Smooth muscle cell of bladder (primary cell): ENCODE results near the gene MIER2. TPM values are rescaled to one million over a fixed set of nuclear protein-coding genes. Genes with fewer than 3 reads are reported as not detected.

Experiments
- total RNA-seq: library from RNA; depleted of rRNA; stranded (reverse); fragments of >200 nt; gene quantifications from 2 replicates; pipeline ENCODE4 v1.2.3, GENCODE V29; 2014

The MIER2 gene, protein sequence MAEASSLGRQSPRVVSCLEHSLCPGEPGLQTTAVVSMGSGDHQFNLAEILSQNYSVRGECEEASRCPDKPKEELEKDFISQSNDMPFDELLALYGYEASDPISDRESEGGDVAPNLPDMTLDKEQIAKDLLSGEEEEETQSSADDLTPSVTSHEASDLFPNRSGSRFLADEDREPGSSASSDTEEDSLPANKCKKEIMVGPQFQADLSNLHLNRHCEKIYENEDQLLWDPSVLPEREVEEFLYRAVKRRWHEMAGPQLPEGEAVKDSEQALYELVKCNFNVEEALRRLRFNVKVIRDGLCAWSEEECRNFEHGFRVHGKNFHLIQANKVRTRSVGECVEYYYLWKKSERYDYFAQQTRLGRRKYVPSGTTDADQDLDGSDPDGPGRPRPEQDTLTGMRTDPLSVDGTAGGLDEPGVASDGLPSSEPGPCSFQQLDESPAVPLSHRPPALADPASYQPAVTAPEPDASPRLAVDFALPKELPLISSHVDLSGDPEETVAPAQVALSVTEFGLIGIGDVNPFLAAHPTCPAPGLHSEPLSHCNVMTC
- total RNA-seq: 16.3 and 16.6 TPM in 2 replicates

DNA sequence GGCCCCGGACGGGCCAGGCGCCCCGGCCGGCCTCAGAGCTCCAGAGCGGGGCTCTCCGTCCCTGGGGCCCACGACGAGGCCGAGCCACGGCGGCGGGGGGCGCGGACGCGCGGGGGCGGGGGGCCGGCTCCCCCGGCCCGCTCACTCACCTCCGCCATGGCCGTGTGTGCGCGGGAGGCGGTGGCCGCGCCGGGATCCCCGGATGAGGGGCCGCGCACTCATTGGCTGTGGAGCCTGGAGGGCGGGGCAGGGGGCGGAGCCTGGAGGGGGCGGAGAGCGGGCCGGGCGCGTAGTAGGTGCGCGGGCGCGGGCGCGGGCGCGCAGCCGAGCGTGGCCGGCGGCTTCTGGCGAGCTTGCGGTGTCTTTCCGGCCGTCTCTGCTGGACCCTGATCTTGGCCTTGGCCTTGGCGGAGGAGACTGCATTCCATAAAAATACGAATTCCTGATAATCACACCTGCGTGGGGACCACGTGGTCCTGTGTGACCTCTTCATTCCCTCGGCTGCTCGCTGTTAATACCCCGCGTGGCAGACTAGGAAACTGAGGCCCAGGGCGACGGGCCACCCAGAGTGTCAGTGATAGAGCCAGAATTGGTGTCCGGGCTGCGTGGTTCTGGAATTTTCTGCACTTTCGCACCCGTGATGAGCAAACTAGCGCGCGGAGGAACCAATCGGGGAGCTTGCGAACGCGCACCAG lies at the start of gene MIER2:
TSS of gene MIER2 (minus strand) at position 172 of the 695 bp plus-strand sequence. CDS start at position 158, 14 bp downstream.

DNA sequence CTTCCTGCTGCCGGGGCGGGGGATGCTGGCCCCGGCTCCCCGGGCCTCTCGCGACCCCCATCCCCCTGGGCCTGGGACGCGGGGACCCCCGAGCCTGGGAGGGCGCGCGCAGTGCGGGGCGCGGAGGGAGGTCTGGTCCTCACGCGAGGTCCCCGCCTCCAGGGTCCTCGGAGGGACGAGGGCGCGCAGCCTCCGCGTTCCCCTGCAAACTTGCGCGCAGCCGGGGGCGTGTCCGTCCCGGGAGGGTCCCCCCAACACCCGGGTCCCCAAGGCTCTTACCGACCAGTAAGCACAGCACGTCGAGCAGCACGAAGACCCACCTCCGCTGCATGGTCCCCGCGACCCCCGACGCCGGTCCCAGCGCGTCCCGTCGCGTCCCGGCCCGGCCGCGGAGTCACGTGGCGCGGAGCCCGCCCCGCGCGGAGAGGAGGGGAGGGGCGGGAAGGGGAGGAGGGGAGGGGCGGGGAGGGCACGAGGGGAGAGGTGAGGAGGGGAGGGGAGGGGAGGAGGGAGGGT lies 53.5 kb downstream of the MIER2 start, which contains the start of gene PLPP2:
TSS of gene PLPP2 (minus strand) at position 398 of the 516 bp plus-strand sequence. CDS start at position 331, 67 bp downstream.

Other genes with a start within 250 kb of the MIER2 start
- gene OR4F17, start 237.7 kb downstream of the MIER2 start, total RNA-seq: under 0.01 TPM in 1 of 2 replicates, not detected in the other
- gene PLPP2, start 53.4 kb downstream of the MIER2 start, total RNA-seq: 14.4 and 22.1 TPM in 2 replicates
- gene C2CD4C, start 64.4 kb upstream of the MIER2 start, total RNA-seq: not detected in 2 replicates
- gene SHC2, start 116.2 kb upstream of the MIER2 start, total RNA-seq: 1.1 and 1.3 TPM in 2 replicates
- gene MADCAM1, start 151.7 kb upstream of the MIER2 start, total RNA-seq: 0.14 and 0.28 TPM in 2 replicates
- gene TPGS1, start 162.7 kb upstream of the MIER2 start, total RNA-seq: 30.2 and 31.9 TPM in 2 replicates
- gene CDC34, start 187.0 kb upstream of the MIER2 start, total RNA-seq: 69.8 and 75.4 TPM in 2 replicates
- gene GZMM, start 199.3 kb upstream of the MIER2 start, total RNA-seq: 0.28 TPM in 1 of 2 replicates, not detected in the other
- gene BSG, start 227.8 kb upstream of the MIER2 start, total RNA-seq: 296 and 318 TPM in 2 replicates
- gene HCN2, start 245.1 kb upstream of the MIER2 start, total RNA-seq: 0.71 and 1.3 TPM in 2 replicates